ENCODE measurements around the gene PCBP2. TPM values are rescaled to one million over a fixed set of nuclear protein-coding genes. Genes with fewer than 3 reads are reported as not detected.
"Not testable (repeated sequence)": the region's sequence is repeated elsewhere in the genome, so short reads cannot be mapped to it uniquely, and the experiment has no call there.

Gene PCBP2
- total RNA-seq, 1 experiment from 2014 or later: 981 TPM

DNA sequence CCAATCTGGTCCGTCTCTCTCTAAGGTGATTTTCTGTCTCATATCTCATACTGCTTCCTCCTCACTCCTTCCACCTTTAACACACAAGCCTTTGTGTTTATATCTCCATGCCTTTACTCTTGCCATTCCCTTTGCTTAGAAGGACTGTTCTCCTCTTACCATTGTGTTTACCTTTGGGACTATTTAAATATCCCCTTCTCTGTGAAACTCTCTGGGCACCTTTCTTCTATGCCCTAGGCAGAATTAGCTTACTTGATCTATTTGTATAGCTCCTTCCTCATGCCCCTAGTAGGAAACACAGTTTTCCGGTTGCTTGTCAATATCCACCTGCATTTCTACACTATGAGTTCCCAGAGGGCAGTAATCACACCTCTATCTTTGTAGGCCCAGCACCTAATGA is 32.1 kb upstream of the PCBP2 start:
- peak overlapping the region; percentile 54 for H3K27ac Mint-ChIP-seq
- peaks cover 30% of the 10 kb centered on the region for H3K4me1 Mint-ChIP-seq
- TF ChIP-seq, protein P1, sequence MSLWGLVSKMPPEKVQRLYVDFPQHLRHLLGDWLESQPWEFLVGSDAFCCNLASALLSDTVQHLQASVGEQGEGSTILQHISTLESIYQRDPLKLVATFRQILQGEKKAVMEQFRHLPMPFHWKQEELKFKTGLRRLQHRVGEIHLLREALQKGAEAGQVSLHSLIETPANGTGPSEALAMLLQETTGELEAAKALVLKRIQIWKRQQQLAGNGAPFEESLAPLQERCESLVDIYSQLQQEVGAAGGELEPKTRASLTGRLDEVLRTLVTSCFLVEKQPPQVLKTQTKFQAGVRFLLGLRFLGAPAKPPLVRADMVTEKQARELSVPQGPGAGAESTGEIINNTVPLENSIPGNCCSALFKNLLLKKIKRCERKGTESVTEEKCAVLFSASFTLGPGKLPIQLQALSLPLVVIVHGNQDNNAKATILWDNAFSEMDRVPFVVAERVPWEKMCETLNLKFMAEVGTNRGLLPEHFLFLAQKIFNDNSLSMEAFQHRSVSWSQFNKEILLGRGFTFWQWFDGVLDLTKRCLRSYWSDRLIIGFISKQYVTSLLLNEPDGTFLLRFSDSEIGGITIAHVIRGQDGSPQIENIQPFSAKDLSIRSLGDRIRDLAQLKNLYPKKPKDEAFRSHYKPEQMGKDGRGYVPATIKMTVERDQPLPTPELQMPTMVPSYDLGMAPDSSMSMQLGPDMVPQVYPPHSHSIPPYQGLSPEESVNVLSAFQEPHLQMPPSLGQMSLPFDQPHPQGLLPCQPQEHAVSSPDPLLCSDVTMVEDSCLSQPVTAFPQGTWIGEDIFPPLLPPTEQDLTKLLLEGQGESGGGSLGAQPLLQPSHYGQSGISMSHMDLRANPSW (CRISPR knock-in tag; conservative IDR thresholded peaks at IDR 0.05; ENCODE audit: low read depth): no peak
- TF ChIP-seq GTF2I (CRISPR knock-in tag; conservative IDR thresholded peaks at IDR 0.05) (no peak), MXD4 (CRISPR knock-in tag; IDR thresholded peaks at IDR 0.05; ENCODE audit: borderline replicate concordance) (no peak), PRRX2 (CRISPR knock-in tag; IDR thresholded peaks at IDR 0.05) (no peak), SOX15 (CRISPR knock-in tag; IDR thresholded peaks at IDR 0.05) (no peak), ZNF232 (CRISPR knock-in tag; IDR thresholded peaks at IDR 0.05) (no peak), CBFB (CRISPR knock-in tag; IDR thresholded peaks at IDR 0.05; ENCODE audit: low read depth) (no peak), ZNF396 (CRISPR knock-in tag; IDR thresholded peaks at IDR 0.05; ENCODE audit: borderline replicate concordance) (no peak), RORB (CRISPR knock-in tag; IDR thresholded peaks at IDR 0.05) (no peak)
- TF ChIP-seq, protein P2, sequence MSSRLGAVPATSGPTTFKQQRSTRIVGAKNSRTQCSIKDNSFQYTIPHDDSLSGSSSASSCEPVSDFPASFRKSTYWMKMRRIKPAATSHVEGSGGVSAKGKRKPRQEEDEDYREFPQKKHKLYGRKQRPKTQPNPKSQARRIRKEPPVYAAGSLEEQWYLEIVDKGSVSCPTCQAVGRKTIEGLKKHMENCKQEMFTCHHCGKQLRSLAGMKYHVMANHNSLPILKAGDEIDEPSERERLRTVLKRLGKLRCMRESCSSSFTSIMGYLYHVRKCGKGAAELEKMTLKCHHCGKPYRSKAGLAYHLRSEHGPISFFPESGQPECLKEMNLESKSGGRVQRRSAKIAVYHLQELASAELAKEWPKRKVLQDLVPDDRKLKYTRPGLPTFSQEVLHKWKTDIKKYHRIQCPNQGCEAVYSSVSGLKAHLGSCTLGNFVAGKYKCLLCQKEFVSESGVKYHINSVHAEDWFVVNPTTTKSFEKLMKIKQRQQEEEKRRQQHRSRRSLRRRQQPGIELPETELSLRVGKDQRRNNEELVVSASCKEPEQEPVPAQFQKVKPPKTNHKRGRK (CRISPR knock-in tag; IDR thresholded peaks at IDR 0.05; ENCODE audit: borderline replicate concordance): no peak
- TF ChIP-seq, protein P3, sequence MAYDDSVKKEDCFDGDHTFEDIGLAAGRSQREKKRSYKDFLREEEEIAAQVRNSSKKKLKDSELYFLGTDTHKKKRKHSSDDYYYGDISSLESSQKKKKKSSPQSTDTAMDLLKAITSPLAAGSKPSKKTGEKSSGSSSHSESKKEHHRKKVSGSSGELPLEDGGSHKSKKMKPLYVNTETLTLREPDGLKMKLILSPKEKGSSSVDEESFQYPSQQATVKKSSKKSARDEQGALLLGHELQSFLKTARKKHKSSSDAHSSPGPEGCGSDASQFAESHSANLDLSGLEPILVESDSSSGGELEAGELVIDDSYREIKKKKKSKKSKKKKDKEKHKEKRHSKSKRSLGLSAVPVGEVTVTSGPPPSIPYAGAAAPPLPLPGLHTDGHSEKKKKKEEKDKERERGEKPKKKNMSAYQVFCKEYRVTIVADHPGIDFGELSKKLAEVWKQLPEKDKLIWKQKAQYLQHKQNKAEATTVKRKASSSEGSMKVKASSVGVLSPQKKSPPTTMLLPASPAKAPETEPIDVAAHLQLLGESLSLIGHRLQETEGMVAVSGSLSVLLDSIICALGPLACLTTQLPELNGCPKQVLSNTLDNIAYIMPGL (CRISPR knock-in tag; IDR thresholded peaks at IDR 0.05): no peak
- DNase-seq (ENCODE audit: low spot score) (no peak), ATAC-seq (no peak)
- no peak overlapping the region for H3K4me3 Mint-ChIP-seq
- no peaks in the 10 kb centered on the region for H3K9me3 Mint-ChIP-seq
- ChIA-PET POLR2A (interaction anchor here (1.6 kb wide), 1 partner anchor 40 kb away, joined by 6 read pairs; the partner anchor contains the start of gene SP1), CTCF (interaction anchor here (1.3 to 5.6 kb wide), 4 partner anchors 66 to 99 kb away, joined by 3 to 113 read pairs (median 12); partner anchors contain the start of gene AAAS)
- no peaks in the 10 kb centered on the region for H3K27me3 Mint-ChIP-seq (ENCODE audit: low read depth)
- no peaks in the 10 kb centered on the region for H3K36me3 Mint-ChIP-seq

DNA sequence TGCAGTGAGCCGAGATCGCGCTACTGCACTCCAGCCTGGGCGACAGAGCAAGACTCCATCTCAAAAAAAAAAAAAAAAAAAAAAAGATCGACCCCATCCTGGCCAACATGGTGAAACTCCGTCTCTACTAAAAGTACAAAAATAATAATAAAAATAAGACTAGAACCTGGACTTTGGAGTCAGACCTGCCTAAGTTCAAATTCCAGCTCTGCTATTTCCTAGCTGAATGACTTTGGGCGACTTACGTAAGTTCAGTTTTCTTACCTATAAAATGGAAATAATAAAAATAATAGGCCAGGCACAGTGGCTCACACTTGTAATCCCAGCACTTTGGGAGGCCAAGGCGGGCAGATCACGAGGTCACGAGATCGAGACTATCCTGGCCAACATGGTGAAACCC is 29.7 kb upstream of the PCBP2 start:
- POLR2A ChIA-PET; H3K9me3 Mint-ChIP-seq; H3K4me3 Mint-ChIP-seq; H3K27me3 Mint-ChIP-seq (ENCODE audit: low read depth); DNase-seq (ENCODE audit: low spot score); H3K27ac Mint-ChIP-seq; ATAC-seq; H3K36me3 Mint-ChIP-seq: not testable (repeated sequence)
- CTCF ChIA-PET: interaction anchor here (0.6 to 5.6 kb wide), 9 partner anchors 28 to 1143 kb away, joined by 3 to 113 read pairs (median 18); partner anchors contain the start of genes AAAS and SP1
- H3K4me1 Mint-ChIP-seq: peaks cover 13% of the 10 kb centered on the region

DNA sequence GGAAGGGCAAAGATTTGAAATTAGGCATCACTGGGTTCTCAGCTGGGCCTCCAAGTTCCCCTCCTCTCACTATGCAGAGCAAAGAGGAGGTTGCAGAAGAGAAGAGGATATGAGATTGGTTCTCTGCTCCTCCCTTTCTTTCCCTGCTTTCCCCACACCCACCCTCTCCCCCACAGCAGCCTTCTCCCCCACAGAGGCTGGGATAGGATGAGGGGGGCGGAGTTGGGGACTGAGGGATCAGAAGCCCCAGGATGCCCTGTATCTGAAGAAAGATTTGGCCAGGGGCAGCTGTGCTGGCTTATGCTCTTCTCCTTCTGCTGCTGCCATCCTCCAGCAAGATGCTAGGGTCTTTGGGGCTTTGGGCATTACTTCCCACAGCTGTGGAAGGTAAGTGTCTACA is 28.3 kb upstream of the PCBP2 start, which contains the start of gene AMHR2:
Gene AMHR2 (plus strand): TSS at position 259 of the 400 bp plus-strand sequence. CDS start 80 bp downstream, at position 339.
- Mint-ChIP-seq H3K27ac (no peak within 1 kb of the TSS), H3K27me3 (ENCODE audit: low read depth) (no peaks in the 10 kb centered on the region), H3K4me3 (no peak within 1 kb of the TSS), H3K9me3 (no peaks in the 10 kb centered on the region), H3K36me3 (no peaks in the 10 kb centered on the region), H3K4me1 (peaks cover 13% of the 10 kb centered on the region)
- ChIA-PET CTCF (interaction anchor here (1.2 to 5.6 kb wide), 4 partner anchors 53 to 102 kb away, joined by 4 to 113 read pairs (median 24); partner anchors contain the start of gene AAAS), POLR2A (interaction anchor here (0.5 kb wide), 2 partner anchors 75 to 209 kb away, joined by 3 to 4 read pairs; no protein-coding TSS in a partner anchor)
- ATAC-seq (no peak), DNase-seq (ENCODE audit: low spot score) (no peak)
- TF ChIP-seq, protein P4, sequence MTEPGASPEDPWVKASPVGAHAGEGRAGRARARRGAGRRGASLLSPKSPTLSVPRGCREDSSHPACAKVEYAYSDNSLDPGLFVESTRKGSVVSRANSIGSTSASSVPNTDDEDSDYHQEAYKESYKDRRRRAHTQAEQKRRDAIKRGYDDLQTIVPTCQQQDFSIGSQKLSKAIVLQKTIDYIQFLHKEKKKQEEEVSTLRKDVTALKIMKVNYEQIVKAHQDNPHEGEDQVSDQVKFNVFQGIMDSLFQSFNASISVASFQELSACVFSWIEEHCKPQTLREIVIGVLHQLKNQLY (CRISPR knock-in tag; IDR thresholded peaks at IDR 0.05): no peak
- TF ChIP-seq, protein P5, sequence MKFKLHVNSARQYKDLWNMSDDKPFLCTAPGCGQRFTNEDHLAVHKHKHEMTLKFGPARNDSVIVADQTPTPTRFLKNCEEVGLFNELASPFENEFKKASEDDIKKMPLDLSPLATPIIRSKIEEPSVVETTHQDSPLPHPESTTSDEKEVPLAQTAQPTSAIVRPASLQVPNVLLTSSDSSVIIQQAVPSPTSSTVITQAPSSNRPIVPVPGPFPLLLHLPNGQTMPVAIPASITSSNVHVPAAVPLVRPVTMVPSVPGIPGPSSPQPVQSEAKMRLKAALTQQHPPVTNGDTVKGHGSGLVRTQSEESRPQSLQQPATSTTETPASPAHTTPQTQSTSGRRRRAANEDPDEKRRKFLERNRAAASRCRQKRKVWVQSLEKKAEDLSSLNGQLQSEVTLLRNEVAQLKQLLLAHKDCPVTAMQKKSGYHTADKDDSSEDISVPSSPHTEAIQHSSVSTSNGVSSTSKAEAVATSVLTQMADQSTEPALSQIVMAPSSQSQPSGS (CRISPR knock-in tag; IDR thresholded peaks at IDR 0.05; ENCODE audit: borderline replicate concordance, low read depth): no peak
- TF ChIP-seq NR3C1 (CRISPR knock-in tag; conservative IDR thresholded peaks at IDR 0.05; ENCODE audit: low read depth) (no peak), ZNF219 (CRISPR knock-in tag; IDR thresholded peaks at IDR 0.05; ENCODE audit: borderline replicate concordance) (no peak), GRHL2 (CRISPR knock-in tag; IDR thresholded peaks at IDR 0.05; ENCODE audit: insufficient replicate concordance, severe bottlenecking) (no peak), ZBTB21 (CRISPR knock-in tag; IDR thresholded peaks at IDR 0.05; ENCODE audit: borderline replicate concordance) (no peak), NFATC4 (CRISPR knock-in tag; IDR thresholded peaks at IDR 0.05) (no peak), ZNF121 (CRISPR knock-in tag; IDR thresholded peaks at IDR 0.05) (no peak), TP53 (CRISPR knock-in tag; IDR thresholded peaks at IDR 0.05) (no peak), OVOL2 (CRISPR knock-in tag; IDR thresholded peaks at IDR 0.05; ENCODE audit: borderline replicate concordance) (no peak)
- TF ChIP-seq, protein P6, sequence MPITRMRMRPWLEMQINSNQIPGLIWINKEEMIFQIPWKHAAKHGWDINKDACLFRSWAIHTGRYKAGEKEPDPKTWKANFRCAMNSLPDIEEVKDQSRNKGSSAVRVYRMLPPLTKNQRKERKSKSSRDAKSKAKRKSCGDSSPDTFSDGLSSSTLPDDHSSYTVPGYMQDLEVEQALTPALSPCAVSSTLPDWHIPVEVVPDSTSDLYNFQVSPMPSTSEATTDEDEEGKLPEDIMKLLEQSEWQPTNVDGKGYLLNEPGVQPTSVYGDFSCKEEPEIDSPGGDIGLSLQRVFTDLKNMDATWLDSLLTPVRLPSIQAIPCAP (CRISPR knock-in tag; IDR thresholded peaks at IDR 0.05): no peak
- TF ChIP-seq, protein P7, sequence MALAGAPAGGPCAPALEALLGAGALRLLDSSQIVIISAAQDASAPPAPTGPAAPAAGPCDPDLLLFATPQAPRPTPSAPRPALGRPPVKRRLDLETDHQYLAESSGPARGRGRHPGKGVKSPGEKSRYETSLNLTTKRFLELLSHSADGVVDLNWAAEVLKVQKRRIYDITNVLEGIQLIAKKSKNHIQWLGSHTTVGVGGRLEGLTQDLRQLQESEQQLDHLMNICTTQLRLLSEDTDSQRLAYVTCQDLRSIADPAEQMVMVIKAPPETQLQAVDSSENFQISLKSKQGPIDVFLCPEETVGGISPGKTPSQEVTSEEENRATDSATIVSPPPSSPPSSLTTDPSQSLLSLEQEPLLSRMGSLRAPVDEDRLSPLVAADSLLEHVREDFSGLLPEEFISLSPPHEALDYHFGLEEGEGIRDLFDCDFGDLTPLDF (CRISPR knock-in tag; IDR thresholded peaks at IDR 0.05): no peak
